ENCODE data around the gene GABPA. TPM values are rescaled to one million over a fixed set of nuclear protein-coding genes. Genes with fewer than 3 reads are reported as not detected.
A peak's percentile ranks its signal among the peaks of the same experiment; 100 is the strongest.

The GABPA gene
- total RNA-seq, 1 experiment from 2014 or later, result 20.4 TPM

DNA sequence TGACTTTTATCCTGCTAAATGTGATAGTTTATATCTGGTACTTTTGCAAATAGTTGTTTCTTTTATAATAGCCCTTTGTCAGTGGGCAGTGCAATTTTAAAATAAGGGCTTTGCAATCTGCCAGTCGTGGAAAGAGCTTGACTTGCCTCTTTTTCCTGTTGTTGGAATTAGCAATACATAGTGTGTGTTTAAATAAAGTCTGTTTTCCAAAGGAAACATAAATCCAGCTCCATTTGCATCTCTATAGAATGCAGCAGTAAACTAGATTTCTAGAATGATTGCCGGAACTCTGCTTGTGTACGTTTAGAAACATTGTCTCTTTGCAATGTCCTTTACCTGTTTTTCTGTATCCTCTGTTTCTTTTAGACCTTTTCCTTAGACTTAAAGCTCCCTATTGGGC, 33.1 kb downstream of the GABPA start:
- no peak overlapping the region for H3K4me3 Mint-ChIP-seq
- H3K27me3 ChIP-seq (ENCODE audit: insufficient read depth, low read length), result no peaks in the 10 kb centered on the region
- H4K8ac ChIP-seq (replicated peaks; ENCODE audit: insufficient read length, low read depth, low read length), result no peak overlapping the region
- no peak overlapping the region for H2BK12ac ChIP-seq (ENCODE audit: insufficient read length, low read depth, low read length)
- H2BK15ac ChIP-seq (ENCODE audit: low read depth, low read length), result no peak overlapping the region
- H3K4me2 ChIP-seq (ENCODE audit: insufficient read depth, insufficient read length, low read length), result no peak overlapping the region
- no peaks in the 10 kb centered on the region for H3K4me1 ChIP-seq (ENCODE audit: insufficient read depth, low read length)
- H2BK20ac ChIP-seq (ENCODE audit: low read depth, low read length, poor library complexity, severe bottlenecking), result no peak overlapping the region
- no peaks in the 10 kb centered on the region for H3K79me2 ChIP-seq (ENCODE audit: insufficient read depth, low read length)
- H2AFZ ChIP-seq (ENCODE audit: low read length), result no peak overlapping the region
- no peaks in the 10 kb centered on the region for H3K79me1 ChIP-seq (ENCODE audit: insufficient read depth, low read depth, low read length, poor library complexity, severe bottlenecking)
- no peak overlapping the region for H4K91ac ChIP-seq (ENCODE audit: insufficient read length, low read depth, low read length)
- H3K27ac Mint-ChIP-seq, result 0 out of 7 replicates have a peak overlapping the region, but pooled peaks of 1 of the 3 experiments have one; percentile 55
- H4K5ac ChIP-seq (ENCODE audit: insufficient read length, low read depth, low read length), result no peak overlapping the region
- no peak overlapping the region for H3K56ac ChIP-seq (ENCODE audit: insufficient read length, low read depth, low read length)
- no peak overlapping the region for H3K27ac ChIP-seq (ENCODE audit: insufficient read length, low read depth, low read length)
- no peaks in the 10 kb centered on the region for H4K20me1 ChIP-seq (ENCODE audit: control insufficient read depth, insufficient read depth, insufficient read length)
- peaks cover 6 to 8% of the 10 kb centered on the region in 2 experiments; a peak in 2 of 4 replicates for H3K4me1 Mint-ChIP-seq
- H3K36me3 Mint-ChIP-seq (ENCODE audit: insufficient read depth in 1 of 3, low read depth in 3 of 3), result peaks cover 0 to 28% (median 27%) of the 10 kb centered on the region in 3 experiments; a peak in 5 of 7 replicates
- no peak overlapping the region for H3K9ac ChIP-seq (ENCODE audit: extremely low read depth, insufficient read length, low read length)
- DNase-seq, result no peak
- H2BK5ac ChIP-seq (ENCODE audit: insufficient read length, low read length), result no peak overlapping the region
- H3K4ac ChIP-seq (ENCODE audit: low read depth, low read length), result no peak overlapping the region
- no peaks in the 10 kb centered on the region for H3K9me3 Mint-ChIP-seq
- H3K9me3 ChIP-seq (ENCODE audit: control insufficient read depth, low read depth, low read length), result no peaks in the 10 kb centered on the region
- no peak overlapping the region for H3K18ac ChIP-seq (ENCODE audit: insufficient read length, low read depth, low read length)
- no peak overlapping the region for H3K23ac ChIP-seq (ENCODE audit: insufficient read length, low read depth, low read length)
- TF ChIP-seq, protein P1, sequence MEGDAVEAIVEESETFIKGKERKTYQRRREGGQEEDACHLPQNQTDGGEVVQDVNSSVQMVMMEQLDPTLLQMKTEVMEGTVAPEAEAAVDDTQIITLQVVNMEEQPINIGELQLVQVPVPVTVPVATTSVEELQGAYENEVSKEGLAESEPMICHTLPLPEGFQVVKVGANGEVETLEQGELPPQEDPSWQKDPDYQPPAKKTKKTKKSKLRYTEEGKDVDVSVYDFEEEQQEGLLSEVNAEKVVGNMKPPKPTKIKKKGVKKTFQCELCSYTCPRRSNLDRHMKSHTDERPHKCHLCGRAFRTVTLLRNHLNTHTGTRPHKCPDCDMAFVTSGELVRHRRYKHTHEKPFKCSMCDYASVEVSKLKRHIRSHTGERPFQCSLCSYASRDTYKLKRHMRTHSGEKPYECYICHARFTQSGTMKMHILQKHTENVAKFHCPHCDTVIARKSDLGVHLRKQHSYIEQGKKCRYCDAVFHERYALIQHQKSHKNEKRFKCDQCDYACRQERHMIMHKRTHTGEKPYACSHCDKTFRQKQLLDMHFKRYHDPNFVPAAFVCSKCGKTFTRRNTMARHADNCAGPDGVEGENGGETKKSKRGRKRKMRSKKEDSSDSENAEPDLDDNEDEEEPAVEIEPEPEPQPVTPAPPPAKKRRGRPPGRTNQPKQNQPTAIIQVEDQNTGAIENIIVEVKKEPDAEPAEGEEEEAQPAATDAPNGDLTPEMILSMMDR (conservative IDR thresholded peaks at IDR 0.05), result no peak
- no peaks in the 10 kb centered on the region for H3K23me2 ChIP-seq (ENCODE audit: insufficient read length, low read depth, low read length, poor library complexity, severe bottlenecking)
- H2BK120ac ChIP-seq (ENCODE audit: low read depth, low read length, poor library complexity, severe bottlenecking), result no peak overlapping the region
- H3K14ac ChIP-seq (ENCODE audit: insufficient read depth, low read length), result no peak overlapping the region
- H3T11ph ChIP-seq (ENCODE audit: low read length), result no peak overlapping the region
- H2AK5ac ChIP-seq (ENCODE audit: insufficient read length, low read length), result no peak overlapping the region
- WGBS (ENCODE audit: extremely low coverage, insufficient read length, low lambda C conversion rate), result no CpG with 5 or more reads among the region's 3 CpGs
- H3K27me3 Mint-ChIP-seq (ENCODE audit: low read depth), result no peaks in the 10 kb centered on the region

Measured in H9 (cell line).